ENCODE results near the gene OR10W1. TPM values are rescaled to one million over a fixed set of nuclear protein-coding genes. Genes with fewer than 3 reads are reported as not detected.

Gene OR10W1
- total and polyA plus RNA-seq, 2 experiments from 2014 or later: not detected

GRCh38 chr11:58227956-58228615 is 40.0 kb downstream of the OR10W1 start:
- H3K27ac ChIP-seq: no peak overlapping the region
- no peaks in the 10 kb centered on the region for H3K4me1 ChIP-seq (ENCODE audit: low read depth)
- no peak for TF ChIP-seq CTCF (IDR thresholded peaks at IDR 0.05; ENCODE audit: low read depth, low read length)
- no peak for DNase-seq (ENCODE audit: low read depth in 1 of 2, low spot score in 1 of 2)
- no peaks in the 10 kb centered on the region for H3K36me3 ChIP-seq
- no peaks in the 10 kb centered on the region for H3K27me3 ChIP-seq
- H3K9me3 ChIP-seq (ENCODE audit: low read depth): no peaks in the 10 kb centered on the region
- H3K4me3 ChIP-seq: no peak overlapping the region

GRCh38 chr11:58222721-58223120 is 45.3 kb downstream of the OR10W1 start:
- no peak for DNase-seq (ENCODE audit: low read depth in 1 of 2, low spot score in 1 of 2)
- Histone ChIP-seq H3K4me3 (no peak overlapping the region), H3K9me3 (ENCODE audit: low read depth) (no peaks in the 10 kb centered on the region), H3K27ac (no peak overlapping the region), H3K36me3 (no peaks in the 10 kb centered on the region), H3K4me1 (ENCODE audit: low read depth) (no peaks in the 10 kb centered on the region), H3K27me3 (no peaks in the 10 kb centered on the region)
- TF ChIP-seq CTCF (IDR thresholded peaks at IDR 0.05; ENCODE audit: low read depth, low read length): no peak

Other genes with a start within 250 kb of the OR10W1 start
- gene OR9Q1, start 244.4 kb downstream of the OR10W1 start, total RNA-seq: not detected in 2 replicates
- gene OR9Q1, start 244.4 kb downstream of the OR10W1 start, polyA plus RNA-seq: not detected in 2 replicates
- not detected in 2 replicates for gene OR6Q1, start 237.3 kb downstream of the OR10W1 start, total RNA-seq
- not detected in 2 replicates for gene OR6Q1, start 237.3 kb downstream of the OR10W1 start, polyA plus RNA-seq
- gene OR9I1, start 142.7 kb downstream of the OR10W1 start, total RNA-seq: not detected in 2 replicates
- not detected in 2 replicates for gene OR9I1, start 142.7 kb downstream of the OR10W1 start, polyA plus RNA-seq
- not detected in 2 replicates for gene OR9Q2, start 79.2 kb downstream of the OR10W1 start, total RNA-seq
- not detected in 2 replicates for gene OR9Q2, start 79.2 kb downstream of the OR10W1 start, polyA plus RNA-seq
- not detected in 2 replicates for gene OR1S2, start 64.1 kb downstream of the OR10W1 start, total RNA-seq
- not detected in 2 replicates for gene OR1S2, start 64.1 kb downstream of the OR10W1 start, polyA plus RNA-seq
- gene OR1S1, start 55.5 kb downstream of the OR10W1 start, total RNA-seq: not detected in 2 replicates
- gene OR1S1, start 55.5 kb downstream of the OR10W1 start, polyA plus RNA-seq: not detected in 2 replicates
- gene OR10Q1, start 39.3 kb downstream of the OR10W1 start, total RNA-seq: not detected in 2 replicates
- not detected in 2 replicates for gene OR10Q1, start 39.3 kb downstream of the OR10W1 start, polyA plus RNA-seq
- gene OR5B17, start 90.8 kb upstream of the OR10W1 start, total RNA-seq: not detected in 2 replicates
- not detected in 2 replicates for gene OR5B17, start 90.8 kb upstream of the OR10W1 start, polyA plus RNA-seq
- not detected in 2 replicates for gene OR5B3, start 138.6 kb upstream of the OR10W1 start, total RNA-seq
- gene OR5B3, start 138.6 kb upstream of the OR10W1 start, polyA plus RNA-seq: not detected in 2 replicates
- not detected in 2 replicates for gene OR5B2, start 159.9 kb upstream of the OR10W1 start, total RNA-seq
- gene OR5B2, start 159.9 kb upstream of the OR10W1 start, polyA plus RNA-seq: 0.59 TPM in 1 of 2 replicates, not detected in the other
- not detected in 2 replicates for gene OR5B12, start 174.0 kb upstream of the OR10W1 start, total RNA-seq
- not detected in 2 replicates for gene OR5B12, start 174.0 kb upstream of the OR10W1 start, polyA plus RNA-seq
- not detected in 2 replicates for gene OR5B21, start 239.8 kb upstream of the OR10W1 start, total RNA-seq
- gene OR5B21, start 239.8 kb upstream of the OR10W1 start, polyA plus RNA-seq: not detected in 2 replicates